Epithelial cell of proximal tubule (primary cell): Measurements from ENCODE around the gene CMBL. TPM values are rescaled to one million over a fixed set of nuclear protein-coding genes. Genes with fewer than 3 reads are reported as not detected.
"Not testable (repeated sequence)": the region's sequence is repeated elsewhere in the genome, so short reads cannot be mapped to it uniquely, and the experiment has no call there.

Source experiments
- DNase-seq: peaks from one replicate; pipeline ENCODE4 v3.0.0-alpha.2; 2011; ENCODE audit warnings: low read depth
- H3K4me3 ChIP-seq: 2 replicates; pipeline ENCODE4 v1.5.1; 2011; ENCODE audit warnings: low read depth, mild to moderate bottlenecking, low read length
- total RNA-seq: library from RNA; depleted of rRNA; stranded (reverse); fragments of >200 nt; gene quantifications from 2 replicates; pipeline ENCODE4 v1.2.3, GENCODE V29; 2015
- TF ChIP-seq, protein P1 (sequence below): conservative IDR thresholded peaks from 2 replicates; pipeline ENCODE4 v1.5.1; 2012; ENCODE audit warnings: low read depth, mild to moderate bottlenecking, low read length

Gene CMBL
- total RNA-seq, 1 donor from 2014 or later, result 2.2 TPM

- TF ChIP-seq, protein P1, sequence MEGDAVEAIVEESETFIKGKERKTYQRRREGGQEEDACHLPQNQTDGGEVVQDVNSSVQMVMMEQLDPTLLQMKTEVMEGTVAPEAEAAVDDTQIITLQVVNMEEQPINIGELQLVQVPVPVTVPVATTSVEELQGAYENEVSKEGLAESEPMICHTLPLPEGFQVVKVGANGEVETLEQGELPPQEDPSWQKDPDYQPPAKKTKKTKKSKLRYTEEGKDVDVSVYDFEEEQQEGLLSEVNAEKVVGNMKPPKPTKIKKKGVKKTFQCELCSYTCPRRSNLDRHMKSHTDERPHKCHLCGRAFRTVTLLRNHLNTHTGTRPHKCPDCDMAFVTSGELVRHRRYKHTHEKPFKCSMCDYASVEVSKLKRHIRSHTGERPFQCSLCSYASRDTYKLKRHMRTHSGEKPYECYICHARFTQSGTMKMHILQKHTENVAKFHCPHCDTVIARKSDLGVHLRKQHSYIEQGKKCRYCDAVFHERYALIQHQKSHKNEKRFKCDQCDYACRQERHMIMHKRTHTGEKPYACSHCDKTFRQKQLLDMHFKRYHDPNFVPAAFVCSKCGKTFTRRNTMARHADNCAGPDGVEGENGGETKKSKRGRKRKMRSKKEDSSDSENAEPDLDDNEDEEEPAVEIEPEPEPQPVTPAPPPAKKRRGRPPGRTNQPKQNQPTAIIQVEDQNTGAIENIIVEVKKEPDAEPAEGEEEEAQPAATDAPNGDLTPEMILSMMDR, result no peak
- no peak for DNase-seq
Observed at GRCh38 chr5:10351919-10352318, 44.2 kb upstream of the CMBL start.

DNA sequence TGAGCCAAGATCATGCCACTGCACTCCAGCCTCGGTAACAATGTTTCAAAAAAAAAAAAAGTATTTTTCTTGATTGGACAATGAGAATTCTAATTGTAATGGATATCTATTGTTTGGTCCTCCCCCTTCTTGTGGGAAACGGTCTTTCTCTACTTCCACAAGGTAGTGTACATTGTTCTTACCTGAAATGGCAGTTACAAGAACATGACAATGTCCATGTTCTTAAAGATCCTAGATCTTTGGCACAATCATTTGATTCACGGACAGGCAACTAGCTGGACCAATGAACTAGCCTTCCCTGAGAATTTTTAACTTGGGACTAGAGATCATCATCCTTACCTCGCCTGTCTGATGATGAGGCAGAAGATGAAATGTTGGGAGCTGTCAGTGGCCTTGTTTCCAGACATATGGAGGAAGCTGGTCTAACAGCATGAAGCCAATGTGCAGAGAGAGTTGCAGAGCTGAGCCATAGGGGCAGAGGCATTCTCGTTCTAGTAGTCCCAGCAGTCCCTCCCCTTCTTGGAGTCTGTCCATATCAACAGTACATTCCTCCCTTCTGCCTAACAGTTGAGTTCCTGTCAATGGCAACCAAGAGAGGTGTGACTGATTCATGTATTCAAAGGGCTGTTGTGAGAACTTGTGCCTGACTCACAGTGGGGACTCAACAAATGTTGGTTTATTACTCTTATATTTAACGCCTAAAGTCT lies 43.6 kb upstream of the CMBL start:
- TF ChIP-seq, protein P1, result no peak
- peak; percentile 61 for DNase-seq
- no peak overlapping the region for H3K4me3 ChIP-seq

More at GRCh38 chr5:10351919-10352318, 44.2 kb upstream of the CMBL start:
- no peak overlapping the region for H3K4me3 ChIP-seq

DNA sequence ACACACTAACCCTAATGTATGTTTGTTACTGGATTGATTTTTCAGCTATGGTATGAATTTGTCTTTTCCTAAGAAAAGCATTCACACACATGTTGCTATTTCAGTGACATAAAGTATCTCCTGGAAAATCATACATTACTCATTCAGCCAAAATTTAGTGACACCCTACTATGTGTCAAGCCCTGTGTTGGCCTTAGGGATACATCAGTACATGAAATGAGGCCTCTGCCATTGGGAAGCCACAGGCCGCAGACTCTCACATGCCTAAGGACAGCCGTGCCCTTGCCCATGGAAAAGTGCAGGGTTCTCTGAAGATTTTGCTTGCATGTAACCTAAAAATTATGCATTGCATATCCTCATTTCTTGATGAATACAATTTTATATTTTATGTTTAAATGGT lies 40.6 kb upstream of the CMBL start:
- no peak overlapping the region for H3K4me3 ChIP-seq
- TF ChIP-seq, protein P1, result no peak
- DNase-seq, result no peak

- DNase-seq, H3K4me3 ChIP-seq: not testable (repeated sequence)
Observed at GRCh38 chr5:10344461-10345106, 36.9 kb upstream of the CMBL start.

GRCh38 chr5:10343486-10343885 lies 35.8 kb upstream of the CMBL start:
- H3K4me3 ChIP-seq, result no peak overlapping the region
- TF ChIP-seq, protein P1, result no peak
- no peak for DNase-seq

- TF ChIP-seq, protein P1, result no peak
- DNase-seq, result no peak
- H3K4me3 ChIP-seq, result no peak overlapping the region
Observed at GRCh38 chr5:10339958-10340357, 32.3 kb upstream of the CMBL start.

DNA sequence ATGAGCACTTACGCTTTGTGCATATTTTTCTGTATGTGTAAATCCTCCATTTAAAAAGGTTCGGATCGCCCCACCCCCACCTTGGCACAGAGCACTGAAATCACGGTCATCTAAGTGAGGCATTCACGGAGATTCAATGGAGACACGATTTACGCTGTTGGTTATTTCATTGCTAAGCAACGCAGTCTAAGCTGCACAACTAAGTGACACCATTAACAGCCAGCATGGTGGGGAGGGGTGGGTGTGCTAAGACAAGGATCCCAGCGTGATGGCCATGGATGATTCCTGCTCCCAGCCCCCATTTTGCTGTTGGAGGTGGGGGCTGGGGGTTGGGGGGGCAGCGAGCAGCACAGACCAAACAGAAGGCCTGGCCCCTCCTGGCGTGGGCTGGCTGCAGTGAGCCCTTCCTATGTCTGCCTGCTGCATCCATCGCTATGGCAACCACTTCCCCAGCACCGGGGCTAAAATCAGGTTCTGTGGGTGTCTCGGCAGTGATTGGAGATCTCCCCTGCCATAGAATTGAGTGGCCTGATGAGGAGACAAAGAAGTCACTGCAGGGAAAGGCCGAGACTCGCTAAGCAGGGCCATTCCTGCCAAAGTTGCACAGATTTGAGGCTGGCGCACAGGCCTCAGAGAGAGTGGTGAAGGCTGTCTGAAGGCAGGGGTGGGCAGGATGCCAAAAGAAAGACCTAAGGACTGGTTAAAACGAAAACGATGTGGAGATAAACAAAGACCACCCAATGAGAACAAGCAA lies 31.5 kb upstream of the CMBL start:
- TF ChIP-seq, protein P1, result no peak
- no peak for DNase-seq
- no peak overlapping the region for H3K4me3 ChIP-seq
